GM23248 (cell line): ENCODE measurements around the gene ZNF536. TPM values are rescaled to one million over a fixed set of nuclear protein-coding genes. Genes with fewer than 3 reads are reported as not detected.

ENCODE experiments used
- DNase-seq: peaks from one replicate; pipeline ENCODE4 v3.0.0-alpha.2; 2015
- H2AFZ ChIP-seq: fragments of 200-600 bp; sonication (generic); 2 replicates; pipeline ENCODE4 v1.6.1; 2016; ENCODE audit warnings: antibody characterized with exemption
- H3F3A ChIP-seq: fragments of 200-600 bp; sonication (generic); 2 replicates; pipeline ENCODE4 v1.6.1; 2016; ENCODE audit warnings: mild to moderate bottlenecking, antibody characterized with exemption, mixed run types; ENCODE audit not compliant: insufficient read depth
- H3K27ac ChIP-seq: fragments of 200-600 bp; sonication (generic); 2 replicates; pipeline ENCODE4 v1.5.1; 2016; ENCODE audit warnings: mild to moderate bottlenecking
- H3K27me3 ChIP-seq: fragments of 200-600 bp; sonication (generic); replicated peaks from 2 replicates; pipeline ENCODE4 v1.6.1; 2016; ENCODE audit warnings: mild to moderate bottlenecking; ENCODE audit not compliant: insufficient read depth
- H3K36me3 ChIP-seq: fragments of 200-600 bp; sonication (generic); 2 replicates; pipeline ENCODE4 v1.6.1; 2016; ENCODE audit warnings: low read depth, mild to moderate bottlenecking
- H3K4me1 ChIP-seq: fragments of 200-600 bp; sonication (generic); 2 replicates; pipeline ENCODE4 v1.6.1; 2016; ENCODE audit warnings: mild to moderate bottlenecking; ENCODE audit not compliant: insufficient read depth
- H3K4me2 ChIP-seq: fragments of 200-600 bp; sonication (generic); one replicate; pipeline ENCODE4 v1.6.1; 2016; ENCODE audit warnings: mild to moderate bottlenecking; ENCODE audit not compliant: unreplicated experiment
- H3K4me3 ChIP-seq: fragments of 200-600 bp; sonication (generic); 2 replicates; pipeline ENCODE4 v1.5.1; 2016; ENCODE audit warnings: mild to moderate bottlenecking
- H3K79me2 ChIP-seq: fragments of 200-600 bp; sonication (generic); 2 replicates; pipeline ENCODE4 v1.6.1; 2016; ENCODE audit warnings: mild to moderate bottlenecking; ENCODE audit not compliant: insufficient read depth
- H3K9ac ChIP-seq: fragments of 200-600 bp; sonication (generic); 2 replicates; pipeline ENCODE4 v1.6.1; 2016; ENCODE audit warnings: mild to moderate bottlenecking
- H3K9me2 ChIP-seq: fragments of 200-600 bp; sonication (generic); 2 replicates; pipeline ENCODE4 v1.6.1; 2016; ENCODE audit warnings: mixed run types, mild to moderate bottlenecking, moderate library complexity; ENCODE audit not compliant: insufficient read depth
- H3K9me3 ChIP-seq: fragments of 200-600 bp; sonication (generic); one replicate; pipeline ENCODE4 v1.6.1; 2017; ENCODE audit warnings: low read depth
- H4K20me1 ChIP-seq: fragments of 200-600 bp; sonication (generic); 2 replicates; pipeline ENCODE4 v1.6.0; 2016; ENCODE audit not compliant: insufficient read depth
- EZH2 ChIP-seq: fragments of 200-600 bp; sonication (generic); IDR thresholded peaks from 2 replicates; pipeline ENCODE4 v1.6.1; 2018; ENCODE audit warnings: antibody characterized with exemption, mild to moderate bottlenecking; ENCODE audit not compliant: insufficient read depth, poor library complexity, severe bottlenecking
- EZH2phosphoT487 ChIP-seq: fragments of 200-600 bp; sonication (generic); IDR thresholded peaks from 2 replicates; pipeline ENCODE4 v1.6.1; 2018; ENCODE audit warnings: antibody characterized with exemption, moderate library complexity, mild to moderate bottlenecking, low read depth; ENCODE audit not compliant: insufficient read depth
- WGBS, 2 experiments: methylation state at CpG; one replicate each; pipeline ENCODE4 v1.1.6; 2015 to 2017; ENCODE audit warnings: low lambda C conversion rate in 2 of 2, low coverage in 1 of 2; ENCODE audit errors: missing lambda C conversion rate in 2 of 2; 5-methylcytosine and 5-hydroxymethylcytosine counted together
- in situ Hi-C: fragments of 300-500 bp; cut with MboI; formaldehyde crosslinking; loops from 2 replicates; pipeline ENCODE4 v1.15.0; 2020
- polyA plus RNA-seq: library from polyadenylated mRNA; unstranded; fragments of >200 nt; fragmentation: Nextera tagmentation; extraction: Ambion mirVana; gene quantifications from 2 replicates; pipeline ENCODE4 v1.2.1, GENCODE V29; 2016
- total RNA-seq: library from RNA; depleted of rRNA; stranded (reverse); fragments of >200 nt; shearing (Covaris generic); gene quantifications from 2 replicates; pipeline ENCODE4 v1.2.3, GENCODE V29; 2014

Gene ZNF536
- total and polyA plus RNA-seq, 2 experiments from 2014 or later = 0.35 to 0.43 TPM

DNA sequence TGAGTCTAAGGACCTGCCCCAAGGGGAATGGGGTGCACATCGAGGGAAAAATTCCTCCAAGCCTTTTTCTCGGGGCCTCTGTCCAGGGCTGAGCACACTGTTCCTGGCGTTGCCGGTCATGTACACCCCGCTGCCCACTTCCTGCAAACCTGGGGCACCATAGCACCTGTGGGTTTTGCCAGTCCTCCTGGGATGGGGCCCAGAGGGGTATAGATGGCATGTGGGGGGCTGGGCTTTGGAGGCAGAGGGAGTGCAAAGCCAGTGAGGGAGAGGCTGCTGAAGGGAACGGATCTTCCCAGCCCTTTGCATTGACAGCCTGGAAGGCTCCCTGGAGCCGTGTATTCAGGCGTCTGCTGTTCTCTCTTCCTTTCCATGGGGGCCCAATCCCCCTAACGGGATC is 187.3 kb downstream of the ZNF536 start:
- H2AFZ ChIP-seq = no peak overlapping the region
- H3F3A ChIP-seq = no peaks in the 10 kb centered on the region
- DNase-seq = no peak
- no peaks in the 10 kb centered on the region for H3K36me3 ChIP-seq
- no peaks in the 10 kb centered on the region for H3K4me1 ChIP-seq
- H3K27ac ChIP-seq = no peak overlapping the region
- H3K79me2 ChIP-seq = no peaks in the 10 kb centered on the region
- H4K20me1 ChIP-seq = no peaks in the 10 kb centered on the region
- no peak overlapping the region for H3K4me3 ChIP-seq
- no peak for TF ChIP-seq EZH2
- TF ChIP-seq EZH2phosphoT487 = no peak
- no peaks in the 10 kb centered on the region for H3K9me2 ChIP-seq
- in situ Hi-C loops = no loop called here
- no peak overlapping the region for H3K4me2 ChIP-seq
- H3K9me3 ChIP-seq = no peaks in the 10 kb centered on the region
- H3K9ac ChIP-seq = no peak overlapping the region
- 75 to 77% methylated on average over 9 of the region's 9 CpGs for WGBS, 2 experiments
- no peaks in the 10 kb centered on the region for H3K27me3 ChIP-seq

DNA sequence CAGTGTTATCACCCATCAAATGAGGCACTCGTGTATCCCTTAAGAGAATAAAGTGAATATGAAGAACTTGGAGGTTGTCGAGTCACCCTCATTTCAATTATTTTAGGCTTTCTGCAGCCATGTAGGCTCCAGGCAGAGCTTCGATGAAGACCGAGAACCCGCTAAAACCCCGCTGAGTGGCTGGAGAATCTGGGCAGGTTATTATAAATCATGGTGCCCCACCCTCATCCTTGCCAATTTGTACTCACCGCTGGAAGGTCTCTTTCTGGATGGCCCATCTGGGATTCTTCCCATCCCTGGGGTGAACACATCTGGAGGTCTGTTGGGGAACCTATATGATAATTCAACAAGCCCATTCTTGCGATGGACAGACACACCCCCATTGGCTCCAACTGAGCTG is 190.8 kb downstream of the ZNF536 start:
- no peak overlapping the region for H3K4me2 ChIP-seq
- H3K4me3 ChIP-seq = no peak overlapping the region
- no peak overlapping the region for H2AFZ ChIP-seq
- no peaks in the 10 kb centered on the region for H3F3A ChIP-seq
- no peaks in the 10 kb centered on the region for H3K9me2 ChIP-seq
- no peaks in the 10 kb centered on the region for H4K20me1 ChIP-seq
- no peaks in the 10 kb centered on the region for H3K4me1 ChIP-seq
- no peak overlapping the region for H3K27ac ChIP-seq
- no peak for TF ChIP-seq EZH2
- TF ChIP-seq EZH2phosphoT487 = no peak
- H3K79me2 ChIP-seq = no peaks in the 10 kb centered on the region
- no peak for DNase-seq
- WGBS, 2 experiments = 74 to 82% methylated on average over 8 of the region's 8 CpGs
- H3K36me3 ChIP-seq = no peaks in the 10 kb centered on the region
- no peaks in the 10 kb centered on the region for H3K9me3 ChIP-seq
- no peak overlapping the region for H3K9ac ChIP-seq
- no peaks in the 10 kb centered on the region; the same call in 1 of the 2 replicates for H3K27me3 ChIP-seq
- in situ Hi-C loops = no loop called here

- no peaks in the 10 kb centered on the region for H3K9me2 ChIP-seq
- H3K4me2 ChIP-seq = no peak overlapping the region
- no peak overlapping the region for H2AFZ ChIP-seq
- H3K27ac ChIP-seq = no peak overlapping the region
- no peaks in the 10 kb centered on the region; the same call in 1 of the 2 replicates for H3K27me3 ChIP-seq
- TF ChIP-seq EZH2phosphoT487 (no peak), EZH2 (no peak)
- WGBS, 2 experiments = 69 to 80% methylated on average over 3 of the region's 3 CpGs
- H3F3A ChIP-seq = no peaks in the 10 kb centered on the region
- no peaks in the 10 kb centered on the region for H3K9me3 ChIP-seq
- H3K9ac ChIP-seq = no peak overlapping the region
- H3K4me1 ChIP-seq = no peaks in the 10 kb centered on the region
- H3K4me3 ChIP-seq = no peak overlapping the region
- in situ Hi-C loops = no loop called here
- no peaks in the 10 kb centered on the region for H3K79me2 ChIP-seq
- H3K36me3 ChIP-seq = no peaks in the 10 kb centered on the region
- no peak for DNase-seq
- no peaks in the 10 kb centered on the region for H4K20me1 ChIP-seq
These were observed 191.5 kb downstream of the ZNF536 start for GRCh38 chr19:30563691-30564090.

DNA sequence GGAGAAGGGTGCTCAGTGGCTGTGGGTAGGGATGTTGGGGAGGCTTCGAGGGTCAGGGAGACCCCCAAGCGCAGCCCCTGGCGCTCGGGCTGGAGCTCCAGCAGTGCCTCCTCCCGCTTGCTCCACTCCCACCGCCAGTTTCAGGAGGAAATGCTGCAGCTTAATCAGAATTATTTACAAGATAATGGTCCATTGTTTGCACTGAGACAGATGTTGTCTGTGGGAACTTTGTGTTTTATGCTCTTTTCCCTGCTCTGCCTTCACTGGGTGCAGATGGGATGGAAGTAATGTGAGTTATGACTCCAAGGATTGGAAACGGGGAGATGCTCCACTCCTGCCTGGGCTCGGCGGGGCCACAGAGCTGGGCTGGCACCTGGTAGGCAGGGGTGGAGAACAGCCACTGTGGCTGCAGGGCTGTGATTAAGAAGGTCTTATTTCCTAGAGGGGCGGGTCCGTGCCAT is 192.4 kb downstream of the ZNF536 start:
- 55 to 71% methylated on average over 10 to 11 of the region's 11 CpGs for WGBS, 2 experiments
- Histone ChIP-seq H3K4me2 (no peak overlapping the region), H3F3A (no peaks in the 10 kb centered on the region), H3K9me3 (no peaks in the 10 kb centered on the region), H3K36me3 (no peaks in the 10 kb centered on the region), H3K4me1 (no peaks in the 10 kb centered on the region), H3K9me2 (no peaks in the 10 kb centered on the region), H3K79me2 (no peaks in the 10 kb centered on the region), H3K9ac (no peak overlapping the region), H3K4me3 (no peak overlapping the region), H3K27me3 (no peaks in the 10 kb centered on the region; the same call in 1 of the 2 replicates), H2AFZ (no peak overlapping the region), H3K27ac (no peak overlapping the region), H4K20me1 (no peaks in the 10 kb centered on the region)
- in situ Hi-C loops = no loop called here
- DNase-seq = no peak
- TF ChIP-seq EZH2 (no peak), EZH2phosphoT487 (no peak)

- no peak overlapping the region for H3K9ac ChIP-seq
- H3K79me2 ChIP-seq = no peaks in the 10 kb centered on the region
- 59 to 68% methylated on average over 5 of the region's 5 CpGs for WGBS, 2 experiments
- H3K4me3 ChIP-seq = no peak overlapping the region
- H3K9me3 ChIP-seq = no peaks in the 10 kb centered on the region
- H3K27me3 ChIP-seq = no peaks in the 10 kb centered on the region; the same call in 1 of the 2 replicates
- in situ Hi-C loops = no loop called here
- no peaks in the 10 kb centered on the region for H4K20me1 ChIP-seq
- H3K27ac ChIP-seq = no peak overlapping the region
- H3K9me2 ChIP-seq = no peaks in the 10 kb centered on the region
- H3K36me3 ChIP-seq = no peaks in the 10 kb centered on the region
- H3K4me2 ChIP-seq = no peak overlapping the region
- no peak for TF ChIP-seq EZH2
- no peak for TF ChIP-seq EZH2phosphoT487
- H2AFZ ChIP-seq = no peak overlapping the region
- no peaks in the 10 kb centered on the region for H3F3A ChIP-seq
- no peak for DNase-seq
- no peaks in the 10 kb centered on the region for H3K4me1 ChIP-seq
These were observed 193.5 kb downstream of the ZNF536 start for GRCh38 chr19:30565636-30566035.
